Endothelial cell of umbilical vein (primary cell): Measurements from ENCODE around the gene LARP1.

ENCODE experiments used
- CTCF ChIP-seq, 2 donors: IDR thresholded peaks; 1 replicate in 1 of 2; 2 replicates in 1 of 2; pipeline ENCODE4 v1.5.1; 2011; ENCODE audit warnings: low read length in 2 of 2, mild to moderate bottlenecking in 2 of 2, moderate library complexity in 2 of 2, control low read depth in 1 of 2, inconsistent platforms in 1 of 2, low read depth in 1 of 2; ENCODE audit not compliant: insufficient read depth in 1 of 2; ENCODE audit errors: extremely low read depth in 1 of 2
- MAX ChIP-seq: IDR thresholded peaks from 2 replicates; pipeline ENCODE4 v1.6.1; 2011; ENCODE audit not compliant: insufficient read depth, insufficient read length
- POLR2A ChIP-seq: IDR thresholded peaks from 2 replicates; pipeline ENCODE4 v1.6.1; 2012; ENCODE audit warnings: low read depth, mild to moderate bottlenecking, control low read depth, low read length
- POLR2AphosphoS5 ChIP-seq: IDR thresholded peaks from 2 replicates; pipeline ENCODE4 v1.6.1; 2012; ENCODE audit warnings: low read depth, mild to moderate bottlenecking, control low read depth, low read length, moderate library complexity; ENCODE audit not compliant: insufficient read depth

- TF ChIP-seq POLR2A, result peak; percentile 82
- TF ChIP-seq CTCF (IDR thresholded peaks at IDR 0.05; ENCODE audit: extremely low read depth in 1 of 2, insufficient read depth in 1 of 2, low read depth in 1 of 2, low read length in 2 of 2), result peak in 1 of 2 donors; percentile 8
- TF ChIP-seq POLR2AphosphoS5, result peak; percentile 83
- peak; percentile 69 for TF ChIP-seq MAX
Observed at GRCh38 chr5:154857530-154858296, 102.5 kb downstream of the LARP1 start.
